ENCODE data around the gene LEO1. TPM values are rescaled to one million over a fixed set of nuclear protein-coding genes. Genes with fewer than 3 reads are reported as not detected.

The LEO1 gene
- total RNA-seq, 4 donors from 2014 or later = 6.7 to 14.8 (median 11.7) TPM

GRCh38 chr15:51969728-51970127 lies 1.9 kb downstream of the LEO1 start:
- Histone ChIP-seq H3K36me3 (no peaks in the 10 kb centered on the region), H3K4me1 (peaks cover 12 to 15% of the 10 kb centered on the region in 2 donors), H3K27ac (no peak overlapping the region), H3K27me3 (no peaks in the 10 kb centered on the region), H3K9me3 (no peaks in the 10 kb centered on the region), H3K4me3 (no peak overlapping the region)
- intact Hi-C loops (cut with DNase I; ENCODE audit: low total_unique reads) (loop anchor here (2.0 to 5.0 kb wide), 2 partner anchors 49 to 168 kb away; partner anchors contain the start of gene MAPK6), in situ Hi-C loops (cut with MboI; ENCODE audit: low sequenced_read_pairs in 4 of 4) (loop anchor here in 2 of 4 donors (5.0 to 10.0 kb wide), 2 partner anchors 108 to 115 kb away; no protein-coding TSS in a partner anchor)
- DNase-seq = no peak
- no peak for ATAC-seq
- TF ChIP-seq POLR2A (IDR thresholded peaks at IDR 0.05) = no peak
- TF ChIP-seq CTCF (IDR thresholded peaks at IDR 0.05 in 4 of 5, conservative IDR thresholded peaks at IDR 0.05 in 1 of 5) = no peak

- Histone ChIP-seq H3K27me3 (no peaks in the 10 kb centered on the region), H3K27ac (no peak overlapping the region), H3K36me3 (no peaks in the 10 kb centered on the region), H3K4me1 (peaks cover 12 to 15% of the 10 kb centered on the region in 2 donors), H3K9me3 (no peaks in the 10 kb centered on the region), H3K4me3 (no peak overlapping the region)
- in situ Hi-C loops (cut with MboI; ENCODE audit: low sequenced_read_pairs in 4 of 4) = loop anchor here in 2 of 4 donors (5.0 to 10.0 kb wide), 2 partner anchors 110 to 117 kb away; no protein-coding TSS in a partner anchor
- TF ChIP-seq POLR2A (IDR thresholded peaks at IDR 0.05) = no peak
- TF ChIP-seq CTCF (IDR thresholded peaks at IDR 0.05 in 4 of 5, conservative IDR thresholded peaks at IDR 0.05 in 1 of 5) = no peak
- ATAC-seq (no peak), DNase-seq (no peak)
- intact Hi-C loops (cut with DNase I; ENCODE audit: low total_unique reads) = no loop called here
Observed at GRCh38 chr15:51967583-51967982, 4.0 kb downstream of the LEO1 start.

- no peaks in the 10 kb centered on the region for H3K9me3 ChIP-seq
- in situ Hi-C loops (cut with MboI; ENCODE audit: low sequenced_read_pairs in 4 of 4) = loop anchor here in 2 of 4 donors (5.0 to 10.0 kb wide), 2 partner anchors 111 to 119 kb away; no protein-coding TSS in a partner anchor
- no peak overlapping the region for H3K27ac ChIP-seq
- ATAC-seq = no peak
- no peak for DNase-seq
- TF ChIP-seq POLR2A (IDR thresholded peaks at IDR 0.05) (no peak), CTCF (IDR thresholded peaks at IDR 0.05 in 4 of 5, conservative IDR thresholded peaks at IDR 0.05 in 1 of 5) (no peak)
- no peaks in the 10 kb centered on the region for H3K27me3 ChIP-seq
- peaks cover 0 to 4% of the 10 kb centered on the region in 2 donors for H3K36me3 ChIP-seq
- H3K4me1 ChIP-seq = peaks cover 8 to 15% of the 10 kb centered on the region in 2 donors
- H3K4me3 ChIP-seq = no peak overlapping the region
- intact Hi-C loops (cut with DNase I; ENCODE audit: low total_unique reads) = no loop called here
Observed at GRCh38 chr15:51966192-51966591, 5.4 kb downstream of the LEO1 start.

DNA sequence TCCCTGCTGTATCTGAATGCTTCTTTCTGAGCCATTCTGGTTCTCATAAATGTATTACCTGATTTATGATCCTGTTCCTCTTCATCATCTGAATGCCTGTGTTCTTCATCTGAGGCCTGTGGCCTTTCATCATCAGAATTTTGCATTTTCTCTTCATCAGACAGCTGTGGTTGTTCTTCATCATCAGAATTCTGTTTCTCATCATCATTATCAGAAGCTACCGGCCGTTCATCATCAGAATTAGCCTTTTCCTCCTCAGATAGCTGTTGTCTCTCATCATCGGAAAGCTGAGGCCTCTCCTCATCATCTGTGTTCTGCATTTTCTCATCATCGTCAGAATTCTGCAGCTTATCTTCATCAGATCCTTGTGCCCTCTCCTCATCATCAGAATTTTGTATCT lies 5.9 kb downstream of the LEO1 start:
- H3K36me3 ChIP-seq = peaks cover 0 to 5% of the 10 kb centered on the region in 2 donors
- no peak for TF ChIP-seq POLR2A (IDR thresholded peaks at IDR 0.05)
- no peak for TF ChIP-seq CTCF (IDR thresholded peaks at IDR 0.05 in 4 of 5, conservative IDR thresholded peaks at IDR 0.05 in 1 of 5)
- ATAC-seq = no peak

DNA sequence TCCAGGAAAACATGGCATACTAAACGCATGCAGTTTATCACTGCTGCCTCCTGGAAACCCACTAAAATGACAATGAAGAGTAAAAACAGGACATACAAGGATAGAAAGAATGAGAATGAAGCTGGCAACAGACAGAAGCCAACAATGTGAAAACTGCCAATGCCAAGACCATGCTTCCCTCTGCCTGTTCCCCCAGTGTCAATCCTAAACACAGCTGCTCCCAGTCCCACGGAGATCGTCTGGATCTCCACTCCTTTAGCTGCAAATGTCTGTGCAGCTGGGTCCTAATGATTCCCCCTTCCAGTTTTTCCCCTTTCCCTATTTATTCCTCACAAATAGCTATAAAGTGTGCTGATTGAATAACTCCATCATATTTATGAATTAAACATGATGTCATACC lies 16.1 kb downstream of the LEO1 start:
- ATAC-seq (no peak), DNase-seq (no peak)
- intact Hi-C loops (cut with DNase I; ENCODE audit: low total_unique reads) = no loop called here
- H3K36me3 ChIP-seq = peaks cover 0 to 55% of the 10 kb centered on the region in 2 donors
- H3K27me3 ChIP-seq = no peaks in the 10 kb centered on the region
- TF ChIP-seq CTCF (IDR thresholded peaks at IDR 0.05 in 4 of 5, conservative IDR thresholded peaks at IDR 0.05 in 1 of 5) (no peak), POLR2A (IDR thresholded peaks at IDR 0.05) (no peak)
- in situ Hi-C loops (cut with MboI; ENCODE audit: low sequenced_read_pairs in 4 of 4) = no loop called here
- no peak overlapping the region for H3K4me3 ChIP-seq
- no peaks in the 10 kb centered on the region for H3K4me1 ChIP-seq
- H3K9me3 ChIP-seq = no peaks in the 10 kb centered on the region
- H3K27ac ChIP-seq = no peak overlapping the region

More for the DNA sequence above, 5.9 kb downstream of the LEO1 start:
- in situ Hi-C loops (cut with MboI; ENCODE audit: low sequenced_read_pairs in 4 of 4) = loop anchor here in 2 of 4 donors (5.0 to 10.0 kb wide), 2 partner anchors 112 to 119 kb away; no protein-coding TSS in a partner anchor
- Histone ChIP-seq H3K27me3 (no peaks in the 10 kb centered on the region), H3K27ac (no peak overlapping the region), H3K4me1 (peaks cover 4 to 10% of the 10 kb centered on the region in 2 donors), H3K4me3 (no peak overlapping the region), H3K9me3 (no peaks in the 10 kb centered on the region)
- intact Hi-C loops (cut with DNase I; ENCODE audit: low total_unique reads) = no loop called here
- no peak for DNase-seq

Measured in gastrocnemius medialis (tissue), 4 donors.